Stimulated activated CD4-positive, alpha-beta T cell treated with anti-CD3 and anti-CD28 coated beads, Interleukin-2, amount 100 ng/mL, for 48 hours (primary cell): ENCODE results near the gene SCAMP4.
A peak's percentile ranks its signal among the peaks of the same experiment; 100 is the strongest.

Experiments
- DNase-seq, 2 donors: peaks; one replicate each; pipeline ENCODE4 v3.0.0-alpha.2; 2020

Gene SCAMP4

DNA sequence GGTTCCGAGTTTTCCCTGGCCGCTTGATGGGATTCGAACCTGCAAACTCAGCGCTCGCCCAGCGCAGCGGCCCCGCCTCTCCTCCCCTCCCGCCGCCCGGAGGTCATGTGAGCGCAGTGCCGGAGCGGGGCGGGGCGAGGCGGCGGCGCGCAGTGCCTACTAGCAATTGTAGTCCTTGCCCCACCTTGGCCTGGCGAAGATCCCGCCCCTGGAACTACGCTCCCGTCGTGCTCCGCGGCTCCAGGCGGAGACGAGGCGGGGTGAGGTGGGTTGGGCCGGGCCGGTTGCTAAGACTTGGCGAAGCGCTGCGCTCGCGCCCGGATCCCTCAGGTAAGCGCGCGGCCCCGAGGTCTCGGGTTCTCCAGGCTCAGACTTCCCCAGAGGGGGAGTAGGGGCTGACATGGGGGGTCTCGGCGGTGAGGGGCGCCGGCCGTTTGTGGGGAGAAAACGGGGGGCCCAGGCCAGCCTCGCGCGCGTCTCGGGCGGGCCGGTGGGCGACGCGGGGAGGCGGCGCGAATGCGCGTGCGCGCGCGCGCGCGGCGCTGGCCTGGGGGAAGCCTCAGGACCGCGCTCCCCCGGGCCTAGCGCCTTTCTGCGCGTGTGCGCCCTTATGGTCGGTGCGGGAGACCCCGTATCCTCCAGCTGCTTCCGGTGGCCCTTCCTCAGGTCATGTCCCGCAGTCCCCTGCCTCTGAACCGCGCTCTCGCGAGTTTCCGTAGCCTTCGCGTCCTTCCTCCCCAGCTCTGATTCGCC is at the start of gene SCAMP4, which contains the start of gene ADAT3:
SCAMP4 (plus strand) TSS at position 290 of the 753 bp plus-strand sequence. CDS start 9,621 bp downstream, outside the sequence.
ADAT3 (plus strand) TSS at position 290 of the 753 bp plus-strand sequence. CDS start 6,649 bp downstream, outside the sequence.
- peak; percentile 95 to 96 for DNase-seq

DNA sequence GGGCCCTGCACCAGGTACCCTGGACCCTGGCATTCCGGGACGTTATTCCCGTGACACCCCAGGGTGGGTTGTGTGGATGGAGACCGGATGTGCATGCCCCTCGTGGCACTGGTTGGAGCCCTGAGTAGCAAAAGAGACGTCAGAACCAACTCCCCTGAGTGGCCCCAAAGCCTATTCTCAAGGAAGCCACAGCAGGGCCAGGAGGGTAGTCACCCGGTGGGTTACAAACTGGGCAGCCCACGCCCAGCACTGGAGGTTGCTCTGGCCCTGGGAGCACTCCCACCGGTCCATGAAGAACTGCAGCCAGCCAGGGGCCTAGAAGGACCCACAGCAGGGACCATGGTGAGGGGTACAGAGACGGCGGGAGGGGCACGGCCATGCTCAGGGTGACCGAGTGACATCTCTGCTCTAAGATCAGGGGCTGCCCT is 49.4 kb upstream of the SCAMP4 start:
- DNase-seq = no peak

- no peak for DNase-seq
These were observed 48.9 kb upstream of the SCAMP4 start for GRCh38 chr19:1856345-1856697.

DNA sequence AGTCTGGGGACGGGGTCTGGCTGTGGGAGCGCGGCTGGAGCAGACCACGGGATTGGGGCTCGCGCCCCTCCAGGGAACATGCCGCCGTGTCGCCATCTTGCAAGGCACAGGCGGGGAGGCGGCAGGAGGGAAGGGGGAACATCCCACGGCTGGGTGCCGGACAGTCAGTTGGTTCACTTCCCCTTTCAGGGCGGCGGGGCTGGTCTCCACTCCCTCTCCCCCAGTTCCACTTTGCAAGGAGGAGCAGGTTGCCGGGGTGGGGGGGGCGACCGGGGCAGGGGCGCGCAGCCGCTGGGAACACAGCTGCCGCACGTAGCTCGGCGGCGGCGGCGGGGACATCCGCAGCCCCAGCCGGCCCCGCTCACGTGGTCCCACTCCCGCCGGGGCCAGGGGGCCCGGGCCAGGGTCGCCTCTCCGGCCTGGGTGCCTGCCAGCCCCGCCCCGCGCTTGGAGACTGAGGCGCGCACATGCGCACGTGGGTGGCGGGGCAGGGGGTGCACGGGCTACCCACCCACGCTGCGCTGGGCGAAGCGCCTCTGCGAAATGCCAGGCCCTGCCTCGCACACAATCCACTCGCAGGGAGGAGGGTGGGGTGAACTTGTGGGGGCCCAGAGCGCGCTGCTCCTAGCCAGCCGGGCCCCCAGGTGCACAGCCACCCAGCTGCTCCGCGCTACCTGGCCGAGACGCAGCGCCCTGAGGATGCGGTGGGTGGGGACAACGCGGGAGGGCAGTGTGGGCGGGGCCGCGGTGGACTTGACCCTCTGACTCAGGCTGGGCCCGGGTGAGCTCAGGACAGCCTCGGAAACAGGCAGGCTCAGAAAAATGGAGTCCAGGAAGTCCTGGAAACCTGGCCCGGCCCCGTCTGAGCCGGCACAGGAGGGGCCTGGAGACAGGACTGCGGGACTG is 48.2 kb upstream of the SCAMP4 start:
- peak in 1 of 2 donors; percentile 41 for DNase-seq

GRCh38 chr19:1857648-1858326 is 47.4 kb upstream of the SCAMP4 start:
- DNase-seq = no peak

DNA sequence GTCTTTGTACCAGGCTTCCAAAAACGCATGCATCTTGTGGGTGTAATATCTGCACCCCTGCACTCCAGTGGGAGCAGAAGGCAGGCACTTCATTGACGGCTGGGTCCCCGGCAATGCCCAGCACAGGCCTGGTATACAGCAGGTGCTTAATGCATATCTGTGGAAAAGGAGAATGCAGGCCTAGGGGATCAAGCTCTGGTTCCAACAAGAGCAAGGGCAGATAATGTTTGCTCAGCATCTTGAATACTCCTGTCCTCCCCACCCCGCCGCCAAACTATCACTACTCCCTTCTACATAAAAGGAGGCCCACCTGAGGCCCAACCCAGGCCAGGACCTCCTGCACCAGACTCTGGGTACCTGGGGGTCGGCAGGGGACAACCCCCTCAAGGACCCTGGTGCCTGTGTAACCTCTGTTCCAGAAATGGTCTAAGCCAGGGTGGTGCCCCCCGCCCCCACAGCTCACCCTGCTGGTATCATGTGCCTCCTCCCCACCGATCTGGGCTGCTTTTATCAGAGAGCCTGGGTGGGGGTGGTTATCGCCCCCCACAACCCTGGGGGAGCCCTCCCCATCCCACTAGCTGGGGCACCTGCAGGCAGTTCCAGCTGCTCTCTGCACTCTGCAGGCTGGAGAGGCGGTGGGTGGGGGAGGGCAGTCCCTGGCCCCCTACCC is 46.7 kb upstream of the SCAMP4 start:
- DNase-seq = no peak

DNA sequence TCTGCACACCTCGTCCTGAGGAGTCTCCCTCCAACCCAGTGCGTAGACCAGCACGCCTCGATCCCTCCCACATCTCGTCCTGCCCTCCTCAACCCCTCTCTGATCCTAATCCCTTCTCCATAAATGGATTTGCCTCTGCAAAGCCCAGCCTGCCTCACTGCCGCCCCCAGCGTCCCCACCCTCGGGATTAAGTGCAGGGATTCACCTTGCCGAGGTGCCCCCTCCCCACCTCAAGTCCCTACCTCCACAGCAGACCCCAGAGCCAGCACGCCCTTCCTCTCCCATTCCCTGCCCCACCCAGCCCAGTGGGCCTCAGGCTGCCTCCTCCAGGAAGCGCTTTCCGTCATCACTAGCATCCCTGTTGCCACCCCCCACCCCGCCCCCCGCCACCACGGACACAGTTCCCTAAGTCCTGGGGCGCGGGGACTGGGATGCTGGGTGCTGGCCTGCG is 45.8 kb upstream of the SCAMP4 start:
- DNase-seq = no peak

- DNase-seq = peak in 1 of 2 donors; percentile 51
These were observed 45.0 kb upstream of the SCAMP4 start for GRCh38 chr19:1860042-1860775.

- DNase-seq = no peak
These were observed 44.2 kb upstream of the SCAMP4 start for GRCh38 chr19:1860821-1861598.

GRCh38 chr19:1861599-1862031 is 43.6 kb upstream of the SCAMP4 start:
- no peak for DNase-seq

- DNase-seq = no peak
These were observed 43.2 kb upstream of the SCAMP4 start for GRCh38 chr19:1862068-1862423.

- peak in 1 of 2 donors; percentile 60 for DNase-seq
These were observed 42.5 kb upstream of the SCAMP4 start for GRCh38 chr19:1862424-1863327.

- DNase-seq = no peak
These were observed 41.9 kb upstream of the SCAMP4 start, which contains the start of gene KLF16 for GRCh38 chr19:1863328-1863637. KLF16 (minus strand) TSS chr19:1863579; CDS start chr19:1863497, 82 bp downstream.

DNA sequence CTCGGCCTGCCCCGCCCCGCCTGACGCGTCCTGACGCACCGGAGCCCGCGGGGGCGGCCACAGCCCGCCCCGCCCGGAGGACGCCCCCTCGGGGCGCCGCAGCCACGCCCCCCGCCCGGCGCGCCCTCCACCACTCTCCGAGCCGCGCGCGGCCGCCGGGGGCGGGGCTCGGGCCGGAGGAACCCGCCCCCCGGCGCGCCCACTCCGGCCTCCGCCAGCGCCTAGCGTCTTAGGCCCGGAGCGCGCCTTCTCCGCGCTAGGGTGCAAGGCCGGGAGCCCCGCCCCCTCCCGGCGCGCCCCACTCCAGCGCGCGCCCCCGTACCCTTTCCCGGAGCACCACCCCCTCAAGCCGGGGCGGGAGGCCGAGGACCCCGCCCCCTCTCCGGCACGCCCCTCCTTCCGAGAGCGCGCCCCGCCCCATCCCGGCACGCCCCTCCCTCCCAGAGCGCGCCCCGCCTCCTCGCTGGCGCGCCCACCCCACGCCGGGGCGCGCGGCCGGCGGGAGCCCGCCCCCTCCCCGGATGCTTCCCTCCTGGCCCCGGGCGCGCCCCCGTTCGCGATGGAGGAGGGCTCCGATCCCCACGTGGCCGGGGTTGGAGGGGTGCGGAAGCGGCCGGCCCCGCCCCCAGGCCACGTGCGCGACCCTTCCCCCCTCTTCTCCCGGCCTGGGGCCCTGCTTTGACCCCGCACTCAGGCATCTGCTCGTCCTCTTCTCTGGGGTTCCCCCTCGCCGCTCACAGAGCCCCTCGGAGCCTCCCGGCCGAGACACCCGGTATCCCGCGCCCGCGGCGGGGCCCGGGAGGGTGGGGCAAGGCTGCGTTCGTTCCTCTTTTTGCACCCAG is 41.3 kb upstream of the SCAMP4 start:
- DNase-seq = peak; percentile 87 to 93

DNA sequence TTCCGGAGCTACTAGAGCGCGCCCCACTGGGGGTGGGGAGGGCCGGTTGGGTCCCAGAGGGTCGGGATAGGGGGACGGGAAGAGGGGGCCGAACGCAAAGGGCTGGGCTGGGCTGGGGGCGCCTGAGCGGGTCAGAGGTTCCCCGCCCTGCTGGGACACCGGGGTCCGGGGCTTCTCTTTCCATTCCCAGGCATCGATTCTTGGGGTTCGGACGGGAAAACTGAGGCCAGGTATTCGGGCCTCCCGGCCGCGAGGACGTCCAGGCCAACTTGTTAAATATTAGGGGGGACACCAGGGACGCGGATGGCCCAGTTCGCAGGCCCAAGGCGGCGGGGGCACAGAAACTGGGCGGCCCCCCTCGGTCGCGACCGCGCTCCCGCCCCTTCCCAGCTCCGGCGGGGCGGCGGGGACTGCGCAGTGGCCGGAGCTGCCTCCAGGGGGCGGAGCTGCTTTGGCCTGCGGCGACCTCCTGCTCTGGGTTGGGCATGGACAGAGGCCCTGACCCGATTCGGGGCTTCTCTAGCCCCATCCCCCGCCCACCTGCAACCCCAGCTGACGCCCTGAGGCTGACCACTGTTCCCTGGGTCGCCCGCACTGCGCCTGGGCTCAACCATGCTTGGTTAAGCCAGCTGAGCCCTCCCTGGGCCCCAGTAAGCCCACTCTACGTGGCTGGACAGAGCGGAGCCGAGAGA is 40.6 kb upstream of the SCAMP4 start:
- DNase-seq = peak in 1 of 2 donors; percentile 64

GRCh38 chr19:1865172-1866010 is 39.8 kb upstream of the SCAMP4 start:
- no peak for DNase-seq

GRCh38 chr19:1866693-1867348 is 38.4 kb upstream of the SCAMP4 start:
- DNase-seq = no peak
